ENCODE results near the gene LIN37. TPM values are rescaled to one million over a fixed set of nuclear protein-coding genes. Genes with fewer than 3 reads are reported as not detected.

The LIN37 gene
- total and polyA plus RNA-seq, 9 of the 15 experiments (the other 6 are each of a cell fraction or from before 2014, with no cell fraction given) = 1.2 to 12.5 (median 8.6) TPM

- Histone ChIP-seq H3K27me3 (ENCODE audit: control insufficient read depth in 2 of 2, insufficient read depth in 2 of 2, low read length in 2 of 2) (no peaks in the 10 kb centered on the region), H3K9me1 (ENCODE audit: control insufficient read depth, insufficient read depth, low read length) (no peaks in the 10 kb centered on the region), H4K20me1 (replicated peaks; ENCODE audit: control insufficient read depth, insufficient read depth, low read length) (0 out of 2 replicates have a peak, but pooled peaks cover 11% of the 10 kb centered on the region), H2AFZ (ENCODE audit: low read depth, low read length) (no peak overlapping the region), H3K79me2 (ENCODE audit: control insufficient read depth, insufficient read depth, low read length) (peaks cover 33% of the 10 kb centered on the region), H3K4me3 (no peak overlapping the region), H3K9me3 (replicated peaks; ENCODE audit: control insufficient read depth, insufficient read depth, low read depth, low read length) (no peaks in the 10 kb centered on the region), H3K36me3 (ENCODE audit: control insufficient read depth, insufficient read depth, low read length) (peaks cover 68% of the 10 kb centered on the region; the same call in 2 of the 3 replicates), H3K4me1 (replicated peaks in 1 of 2; ENCODE audit: control insufficient read depth in 2 of 2, insufficient read depth in 2 of 2, low read length in 2 of 2) (peaks cover 8 to 45% of the 10 kb centered on the region in 2 experiments), H3K27ac (ENCODE audit: extremely low read depth, low read depth, low read length) (no peak overlapping the region), H3K4me2 (ENCODE audit: insufficient read depth, low read length) (no peak overlapping the region), H3K9ac (ENCODE audit: insufficient read depth in 1 of 2, low read depth in 2 of 2, low read length in 2 of 2) (peak overlapping the region in 1 of 2 experiments; percentile 78; a peak in 2 of 4 replicates)
- POLR2A ChIA-PET = interaction anchor here (1.5 kb wide), 1 partner anchor 19 kb away, joined by 5 read pairs; no protein-coding TSS in a partner anchor
- in situ Hi-C loops (cut with MboI) (no loop called here), intact Hi-C loops (cut with micrococcal nuclease) (no loop called here)
- ATAC-seq (no peak), DNase-seq (ENCODE audit: extremely low read depth in 1 of 4, low spot score in 3 of 4) (no peak), FAIRE-seq (no peak)
- TF ChIP-seq POLR2B (IDR thresholded peaks at IDR 0.05; ENCODE audit: low read depth, partially characterized antibody) (peak; percentile 11), RBFOX2 (IDR thresholded peaks at IDR 0.05; ENCODE audit: low read depth, low read length) (peak; percentile 56), ADNP (tag; IDR thresholded peaks at IDR 0.05) (no peak), SMARCB1 (IDR thresholded peaks at IDR 0.05; ENCODE audit: insufficient read length, low read depth) (no peak), RB1 (IDR thresholded peaks at IDR 0.05; ENCODE audit: low read depth) (no peak), HNRNPUL1 (IDR thresholded peaks at IDR 0.05; ENCODE audit: low read length) (no peak), ZNF280B (CRISPR knock-in tag; IDR thresholded peaks at IDR 0.05) (no peak), POLR2G (IDR thresholded peaks at IDR 0.05; ENCODE audit: low read depth, low read length) (peak; percentile 64), CBX5 (IDR thresholded peaks at IDR 0.05; ENCODE audit: borderline replicate concordance, low read depth) (no peak), ZBTB33 (CRISPR knock-in tag; IDR thresholded peaks at IDR 0.05) (peak; percentile 54; the same call in 1 of the 2 replicates), TCFL5 (CRISPR knock-in tag; conservative IDR thresholded peaks at IDR 0.05) (no peak)
- BruUV-seq (replicated peaks) = no TSS peak
- CTCF ChIA-PET (ENCODE audit: low intra/inter-chr PET ratio) = no interaction called here
- WGBS (ENCODE audit: insufficient coverage, low coverage, missing lambda C conversion rate) = 95% methylated on average over 14 of the region's 16 CpGs
These were observed 27.0 kb upstream of the LIN37 start for GRCh38 chr19:35721374-35721773.

All from K562 (cell line).